ENCODE data around the gene CCDC159. TPM values are rescaled to one million over a fixed set of nuclear protein-coding genes. Genes with fewer than 3 reads are reported as not detected.

The CCDC159 gene
- total RNA-seq, 1 donor from 2014 or later = 14.6 TPM

- Mint-ChIP-seq H3K4me1 (ENCODE audit: low read depth) (peaks cover 6% of the 10 kb centered on the region), H3K27ac (no peak overlapping the region), H3K9me3 (peaks cover 4% of the 10 kb centered on the region), H3K4me3 (ENCODE audit: low read depth) (no peak overlapping the region), H3K27me3 (ENCODE audit: low read depth) (peaks cover 8% of the 10 kb centered on the region), H3K36me3 (ENCODE audit: low read depth) (no peaks in the 10 kb centered on the region)
- intact Hi-C loops (cut with micrococcal nuclease) = no loop called here
- no peak for DNase-seq (ENCODE audit: low spot score)
These were observed 44.8 kb downstream of the CCDC159 start for GRCh38 chr19:11390933-11391680.

- Mint-ChIP-seq H3K36me3 (ENCODE audit: low read depth) (no peaks in the 10 kb centered on the region), H3K9me3 (no peaks in the 10 kb centered on the region), H3K27me3 (ENCODE audit: low read depth) (peaks cover 5% of the 10 kb centered on the region), H3K4me1 (ENCODE audit: low read depth) (peaks cover 2% of the 10 kb centered on the region), H3K4me3 (ENCODE audit: low read depth) (no peak overlapping the region), H3K27ac (no peak overlapping the region)
- intact Hi-C loops (cut with micrococcal nuclease) = no loop called here
- DNase-seq (ENCODE audit: low spot score) = no peak
These were observed 50.8 kb downstream of the CCDC159 start for GRCh38 chr19:11397089-11397610.

GRCh38 chr19:11399667-11400066, 53.3 kb downstream of the CCDC159 start:
- Mint-ChIP-seq H3K27me3 (ENCODE audit: low read depth) (peaks cover 5% of the 10 kb centered on the region), H3K4me1 (ENCODE audit: low read depth) (no peaks in the 10 kb centered on the region), H3K9me3 (no peaks in the 10 kb centered on the region), H3K27ac (no peak overlapping the region), H3K4me3 (ENCODE audit: low read depth) (no peak overlapping the region), H3K36me3 (ENCODE audit: low read depth) (no peaks in the 10 kb centered on the region)
- DNase-seq (ENCODE audit: low spot score) = no peak
- intact Hi-C loops (cut with micrococcal nuclease) = no loop called here

- H3K27ac Mint-ChIP-seq = no peak overlapping the region
- no peak for DNase-seq (ENCODE audit: low spot score)
- no peaks in the 10 kb centered on the region for H3K9me3 Mint-ChIP-seq
- no peaks in the 10 kb centered on the region for H3K4me1 Mint-ChIP-seq (ENCODE audit: low read depth)
- intact Hi-C loops (cut with micrococcal nuclease) = no loop called here
- H3K36me3 Mint-ChIP-seq (ENCODE audit: low read depth) = no peaks in the 10 kb centered on the region
- H3K4me3 Mint-ChIP-seq (ENCODE audit: low read depth) = no peak overlapping the region
- no peaks in the 10 kb centered on the region for H3K27me3 Mint-ChIP-seq (ENCODE audit: low read depth)
These were observed 54.5 kb downstream of the CCDC159 start for GRCh38 chr19:11400798-11401197.

- intact Hi-C loops (cut with micrococcal nuclease) = no loop called here
- Mint-ChIP-seq H3K4me1 (ENCODE audit: low read depth) (no peaks in the 10 kb centered on the region), H3K4me3 (ENCODE audit: low read depth) (no peak overlapping the region), H3K27ac (no peak overlapping the region), H3K27me3 (ENCODE audit: low read depth) (peaks cover 3% of the 10 kb centered on the region), H3K36me3 (ENCODE audit: low read depth) (no peaks in the 10 kb centered on the region), H3K9me3 (no peaks in the 10 kb centered on the region)
- DNase-seq (ENCODE audit: low spot score) = no peak
These were observed 55.7 kb downstream of the CCDC159 start for GRCh38 chr19:11401808-11402543.

Other genes with a start within 250 kb of the CCDC159 start
- gene SPC24, start 190.7 kb upstream of the CCDC159 start, total RNA-seq = 38.3 and 38.8 TPM in 2 replicates
- 5.9 and 6.5 TPM in 2 replicates for gene KANK2, start 149.0 kb upstream of the CCDC159 start, total RNA-seq
- gene ANGPTL8, start 106.9 kb upstream of the CCDC159 start, total RNA-seq = not detected in 2 replicates
- gene DOCK6, start 84.0 kb upstream of the CCDC159 start, total RNA-seq = 3.9 and 5.3 TPM in 2 replicates
- gene TSPAN16, start 50.4 kb upstream of the CCDC159 start, total RNA-seq = not detected in 2 replicates
- 9.3 and 11.6 TPM in 2 replicates for gene RAB3D, start 6.9 kb upstream of the CCDC159 start, total RNA-seq
- 34.0 and 34.9 TPM in 2 replicates for gene TMEM205, start 251 bp upstream of the CCDC159 start, total RNA-seq
- gene PLPPR2, start 8.9 kb downstream of the CCDC159 start, total RNA-seq = 2.6 and 3.4 TPM in 2 replicates
- gene SWSAP1, start 28.1 kb downstream of the CCDC159 start, total RNA-seq = 2.6 and 2.8 TPM in 2 replicates
- gene EPOR, start 37.8 kb downstream of the CCDC159 start, total RNA-seq = 10.3 TPM in 2 replicates
- gene RGL3, start 72.8 kb downstream of the CCDC159 start, total RNA-seq = not detected in 2 replicates
- 0.37 TPM in 1 of 2 replicates, not detected in the other for gene ODAD3, start 88.6 kb downstream of the CCDC159 start, total RNA-seq
- 282 and 298 TPM in 2 replicates for gene PRKCSH, start 89.1 kb downstream of the CCDC159 start, total RNA-seq
- gene ELAVL3, start 134.5 kb downstream of the CCDC159 start, total RNA-seq = 0.84 TPM in 1 of 2 replicates, not detected in the other
- 19.4 and 20.1 TPM in 2 replicates for gene ZNF653, start 159.3 kb downstream of the CCDC159 start, total RNA-seq
- gene ECSIT, start 182.6 kb downstream of the CCDC159 start, total RNA-seq = 42.7 and 43.5 TPM in 2 replicates
- gene CNN1, start 192.3 kb downstream of the CCDC159 start, total RNA-seq = not detected in 2 replicates
- 64.1 and 68.3 TPM in 2 replicates for gene ELOF1, start 212.7 kb downstream of the CCDC159 start, total RNA-seq
- gene ACP5, start 231.1 kb downstream of the CCDC159 start, total RNA-seq = 25.4 and 27.0 TPM in 2 replicates

Data from activated T-helper 2 cell treated with anti-CD3 and anti-CD28 coated beads, Interferon-gamma antibody, Interleukin-2, Interleukin-4, amounts not matched to agents 10 μg/mL and 5 μg/mL and 100 μg/mL, durations not matched to agents 14 hours and 24 hours and 36 hours (primary cell).